GM18861 (cell line): Measurements from ENCODE around the gene PLAU.
A peak's percentile ranks its signal among the peaks of the same experiment; 100 is the strongest.
"Not testable (repeated sequence)": the region's sequence is repeated elsewhere in the genome, so short reads cannot be mapped to it uniquely, and the experiment has no call there.

Source experiments
- ATAC-seq: cut with Tn5 transposase; IDR thresholded peaks from one replicate; pipeline ENCODE4 v1.9.1; 2021; ENCODE audit not compliant: unreplicated experiment

Gene PLAU

GRCh38 chr10:73876566-73876965 is 34.4 kb upstream of the PLAU start:
- no peak for ATAC-seq

- ATAC-seq = no peak
Observed at GRCh38 chr10:73876971-73877370, 34.0 kb upstream of the PLAU start.

- ATAC-seq = no peak
Observed at GRCh38 chr10:73877533-73878160, 33.3 kb upstream of the PLAU start.

DNA sequence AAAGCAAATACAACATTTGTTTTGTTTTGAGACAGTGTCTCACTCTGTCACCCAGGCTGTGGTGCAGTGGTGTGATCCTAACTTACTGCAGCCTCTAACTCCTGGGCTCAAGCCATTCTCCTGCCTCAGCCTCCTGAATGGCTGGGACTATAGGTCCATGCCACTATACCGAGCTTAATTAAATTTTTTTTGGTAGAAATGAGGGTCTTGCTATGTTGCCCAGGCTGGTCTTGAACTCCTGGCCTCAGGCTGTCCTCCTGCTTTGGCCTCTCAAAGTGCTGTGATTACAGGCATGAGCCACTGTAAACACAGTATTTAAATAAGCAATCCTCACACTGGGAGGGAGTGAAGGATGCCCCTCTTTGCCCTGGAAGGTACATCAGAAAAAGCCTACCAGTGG is 32.6 kb upstream of the PLAU start:
- ATAC-seq = no peak

DNA sequence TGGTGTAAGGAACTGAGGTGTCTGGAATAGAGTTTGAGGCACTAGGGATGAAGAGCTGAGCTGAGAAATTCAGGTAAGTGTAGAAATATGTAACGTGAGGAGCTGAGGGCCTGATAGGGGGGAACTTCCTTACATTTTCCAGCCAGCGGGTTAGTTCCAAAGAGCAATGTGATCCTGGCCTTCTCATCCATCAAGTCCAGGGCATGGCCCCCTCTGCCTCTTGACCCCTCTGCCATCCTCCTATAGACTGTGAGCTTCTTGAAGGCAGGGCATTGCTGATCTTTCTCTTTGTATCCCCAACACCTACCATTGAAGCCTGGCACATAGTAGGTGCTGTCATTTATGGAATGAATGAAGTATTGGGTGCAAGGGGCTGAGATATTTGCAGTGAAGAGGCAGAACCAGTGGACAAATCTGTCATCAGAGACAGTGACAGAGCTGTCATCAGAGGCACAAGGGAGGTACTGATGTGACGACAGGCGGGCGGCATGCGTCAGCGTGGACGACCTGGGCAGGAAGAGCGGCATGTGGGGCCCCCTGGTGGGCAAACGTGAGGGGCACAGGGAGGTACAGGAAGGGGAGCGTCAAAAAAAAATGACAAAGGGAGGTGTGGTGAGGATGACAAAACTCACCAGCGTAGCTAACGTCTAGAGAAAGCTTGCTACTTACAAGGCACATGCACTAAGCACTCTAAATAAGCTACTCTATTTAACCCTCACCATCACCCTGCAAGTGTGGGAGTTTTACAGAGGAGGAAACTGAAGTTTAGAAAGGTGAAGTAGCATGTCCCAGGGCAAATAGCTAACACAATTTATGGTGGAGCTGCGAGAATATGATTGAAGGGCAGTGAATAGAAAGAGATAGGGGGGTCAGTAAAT is 31.4 kb upstream of the PLAU start:
- ATAC-seq = peak; percentile 65

GRCh38 chr10:73881221-73881919 is 29.6 kb upstream of the PLAU start:
- no peak for ATAC-seq

DNA sequence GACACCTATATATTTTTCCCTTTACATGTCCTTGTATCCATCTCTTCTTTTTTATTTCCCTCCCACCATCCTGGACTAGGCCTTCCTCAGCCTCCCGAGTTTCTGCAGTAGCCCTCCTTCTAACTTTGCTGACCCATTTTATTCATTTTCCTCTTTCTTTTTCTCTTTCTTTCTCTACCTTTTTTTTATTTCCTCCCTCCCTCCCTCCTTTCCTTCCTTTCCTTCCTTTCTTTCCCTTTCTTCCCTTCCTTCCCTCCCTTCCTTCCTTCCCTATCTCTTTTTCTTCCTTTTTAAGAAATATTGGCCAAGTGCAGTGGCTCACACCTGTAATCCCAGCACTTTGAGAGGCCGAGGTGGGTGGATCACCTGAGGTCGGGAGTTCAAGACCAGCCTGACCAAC is 26.9 kb upstream of the PLAU start:
- ATAC-seq = no peak

DNA sequence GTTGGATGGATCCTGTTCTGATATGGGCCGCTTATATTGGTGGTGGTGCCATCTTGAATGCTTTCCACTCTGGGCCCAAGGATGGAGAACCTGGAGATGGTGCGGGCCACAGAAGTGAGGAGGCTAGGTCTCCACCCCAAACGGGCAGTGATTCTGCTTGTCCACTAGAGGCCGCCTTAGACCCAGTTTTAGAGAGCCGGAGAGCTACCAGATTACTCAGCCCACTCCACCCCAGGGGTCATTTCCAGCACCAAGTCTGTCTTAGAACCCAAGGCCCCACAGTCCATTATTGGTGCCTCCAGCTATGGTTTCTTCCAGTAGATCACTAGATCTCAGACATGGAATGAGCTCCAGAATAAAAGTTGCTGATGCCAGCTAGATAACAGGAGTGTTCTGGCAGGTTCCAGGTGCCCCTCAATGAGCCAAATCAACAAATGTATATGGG is 24.8 kb upstream of the PLAU start:
- peak; percentile 59 for ATAC-seq

GRCh38 chr10:73886661-73887293 is 24.2 kb upstream of the PLAU start:
- ATAC-seq = no peak

DNA sequence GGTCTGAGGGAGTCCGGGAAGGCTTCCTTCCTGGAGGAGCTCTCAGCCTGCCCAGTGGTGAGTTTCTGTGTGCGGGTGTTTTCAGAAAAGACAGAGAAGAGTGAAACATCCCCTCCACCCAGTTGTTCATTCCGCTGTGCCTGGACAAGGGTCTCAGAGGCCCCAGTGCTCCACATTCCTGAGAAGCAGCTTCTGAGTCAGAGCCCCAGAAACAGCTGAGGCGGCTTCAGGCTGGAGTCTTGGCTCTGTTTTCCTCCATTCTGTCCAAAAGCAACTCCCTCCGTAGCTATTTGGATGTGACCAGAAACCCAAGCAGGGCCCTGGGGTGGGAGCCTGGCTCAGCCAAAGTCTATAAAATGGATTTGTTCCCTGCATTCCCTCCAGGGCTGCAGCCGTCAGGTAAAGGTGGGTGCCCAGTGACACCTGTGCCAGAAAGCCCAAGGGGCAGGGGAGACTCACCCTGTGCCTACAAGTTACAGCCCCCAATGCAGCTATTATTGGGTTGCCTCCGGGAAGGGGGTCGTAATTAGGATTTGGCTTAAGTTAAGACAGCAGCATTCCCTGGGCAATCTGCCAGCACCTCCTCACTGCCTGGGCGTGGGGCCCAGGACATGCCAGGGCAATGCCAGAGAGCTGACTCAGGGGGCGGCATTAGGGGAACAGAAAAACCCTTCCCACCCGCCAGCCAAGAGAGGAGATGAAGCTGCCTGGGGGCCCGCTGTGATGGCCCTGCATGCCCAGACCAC is 23.5 kb upstream of the PLAU start:
- no peak for ATAC-seq

DNA sequence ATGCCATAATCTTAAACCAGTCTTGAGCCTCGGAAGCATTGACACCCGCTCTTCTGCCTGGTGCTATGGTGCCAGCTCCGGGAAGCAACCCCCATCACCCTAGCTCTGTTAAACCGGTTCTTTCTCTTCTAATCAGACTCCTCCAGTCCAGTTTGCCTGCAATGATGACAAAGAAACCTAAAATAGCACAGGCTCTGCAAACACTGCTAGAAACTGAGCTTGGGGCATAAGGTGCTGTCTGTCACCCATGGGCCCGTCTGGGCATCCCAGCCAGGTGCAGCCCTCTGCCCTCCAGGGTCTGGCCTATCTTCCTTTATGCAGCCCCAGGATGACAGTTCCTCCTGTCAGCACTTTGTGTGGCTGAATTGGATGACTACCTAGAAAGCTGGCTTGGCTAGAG is 22.4 kb upstream of the PLAU start:
- no peak for ATAC-seq

GRCh38 chr10:73889014-73889413 is 21.9 kb upstream of the PLAU start:
- ATAC-seq = no peak

DNA sequence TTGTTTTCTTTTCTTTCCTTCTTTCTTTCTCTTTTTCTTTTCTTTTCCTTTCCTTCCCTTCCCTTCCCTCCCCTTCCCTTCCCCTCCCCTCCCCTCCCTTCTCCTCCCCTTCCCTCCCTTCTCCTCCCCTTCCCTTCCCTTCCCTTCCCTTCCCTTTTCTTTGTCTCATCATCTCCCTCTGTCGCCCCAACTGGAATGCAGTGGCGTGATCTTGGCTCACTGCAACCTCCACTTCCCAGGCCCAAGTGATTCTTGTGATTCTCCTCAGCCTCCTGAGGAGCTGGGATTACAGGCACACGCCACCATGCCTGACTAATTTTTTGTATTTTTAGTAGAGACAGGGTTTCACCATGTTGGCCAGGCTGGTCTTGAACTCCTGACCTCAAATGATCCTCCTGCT is 21.5 kb upstream of the PLAU start:
- not testable (repeated sequence) for ATAC-seq

DNA sequence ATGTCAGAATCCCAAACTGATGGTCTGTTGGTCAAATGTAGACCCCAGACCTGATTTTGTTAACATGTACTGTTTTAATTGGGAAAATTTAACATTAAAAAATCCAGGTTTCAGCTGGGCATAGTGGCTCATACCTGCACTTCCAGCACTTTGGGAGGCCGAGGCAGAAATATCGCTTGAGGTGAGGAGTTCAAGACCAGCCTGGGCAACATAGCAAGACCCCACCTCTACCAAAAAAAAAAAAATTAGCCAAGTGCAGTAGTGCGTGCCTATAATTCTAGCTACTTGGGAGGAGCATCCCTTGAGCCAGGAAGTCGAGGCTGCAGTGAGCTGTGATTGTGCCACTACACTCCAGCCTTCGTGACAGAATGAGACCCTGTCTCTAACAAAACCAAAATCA is 20.7 kb upstream of the PLAU start:
- no peak for ATAC-seq

- ATAC-seq = not testable (repeated sequence)
Observed at GRCh38 chr10:73890830-73891229, 20.1 kb upstream of the PLAU start.

DNA sequence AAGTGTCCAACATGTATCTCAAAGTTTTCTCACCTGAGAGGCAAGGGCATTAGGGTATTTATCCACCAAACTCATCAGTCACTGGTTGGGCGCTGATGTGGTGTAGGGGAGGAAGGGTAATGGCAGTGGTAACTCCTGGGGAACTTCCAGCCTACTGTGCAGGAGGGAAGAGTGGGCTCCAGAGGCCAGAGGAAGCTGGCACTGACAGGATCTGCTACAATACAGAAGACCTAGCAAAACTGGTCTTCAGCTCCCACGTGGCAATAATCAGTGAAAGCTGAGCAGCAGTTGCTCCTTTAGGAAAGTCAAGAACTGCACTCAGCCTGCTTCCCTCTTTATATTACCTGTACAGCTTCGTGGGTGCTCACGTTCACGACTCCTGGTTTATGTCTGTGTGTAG is 19.4 kb upstream of the PLAU start:
- ATAC-seq = no peak

DNA sequence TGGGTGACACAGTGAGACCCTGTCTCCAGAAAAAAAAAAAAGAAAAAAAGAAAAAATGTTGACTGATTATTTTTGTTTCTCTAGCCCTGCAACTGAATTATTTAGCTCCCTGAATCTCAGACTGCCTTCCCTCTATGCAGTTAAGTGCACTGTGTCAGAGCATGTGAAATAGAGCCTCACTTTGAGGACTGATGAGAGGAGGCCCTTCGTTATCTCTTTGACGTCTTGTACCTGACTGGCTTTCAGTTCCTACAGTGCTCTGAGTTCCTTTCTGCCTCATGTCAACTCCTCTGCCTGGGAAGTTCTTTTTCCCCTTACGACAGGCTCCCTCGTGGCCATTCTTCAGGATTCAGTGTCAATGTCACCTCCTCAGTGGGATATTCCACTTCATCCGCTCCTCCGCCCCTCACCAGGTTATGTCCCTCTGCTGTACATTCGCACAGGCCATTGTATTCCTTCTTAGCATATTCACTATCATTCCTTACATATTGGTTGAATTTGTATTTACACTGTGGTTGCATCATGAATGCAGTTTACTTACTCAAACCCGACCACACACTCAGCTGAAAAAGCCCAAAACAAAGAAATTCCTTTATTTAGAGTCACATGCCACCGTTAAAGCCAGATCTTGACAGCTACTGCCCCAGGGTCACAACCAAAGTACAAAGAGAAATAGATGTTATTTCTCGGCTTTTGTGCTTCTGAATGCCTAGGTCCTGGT is 18.5 kb upstream of the PLAU start:
- no peak for ATAC-seq

DNA sequence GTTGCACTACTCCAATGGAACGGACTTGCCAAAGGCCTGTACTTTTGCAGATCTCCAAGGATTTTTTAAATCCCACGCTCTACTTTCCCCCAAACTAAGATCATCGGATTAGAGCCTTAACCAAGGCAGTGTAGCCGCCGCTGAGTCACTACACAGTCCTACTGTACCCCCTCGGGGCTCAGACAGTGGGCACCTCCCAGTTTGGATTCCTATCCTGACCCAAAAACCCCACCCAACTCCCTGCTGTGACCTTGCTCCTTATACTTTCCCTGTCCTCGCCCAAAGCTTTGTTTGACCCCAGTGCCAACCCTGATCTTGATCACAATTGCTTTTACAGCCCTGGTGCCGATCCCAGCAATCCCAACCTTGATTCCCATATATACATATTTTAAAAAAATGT is 17.5 kb upstream of the PLAU start:
- no peak for ATAC-seq

DNA sequence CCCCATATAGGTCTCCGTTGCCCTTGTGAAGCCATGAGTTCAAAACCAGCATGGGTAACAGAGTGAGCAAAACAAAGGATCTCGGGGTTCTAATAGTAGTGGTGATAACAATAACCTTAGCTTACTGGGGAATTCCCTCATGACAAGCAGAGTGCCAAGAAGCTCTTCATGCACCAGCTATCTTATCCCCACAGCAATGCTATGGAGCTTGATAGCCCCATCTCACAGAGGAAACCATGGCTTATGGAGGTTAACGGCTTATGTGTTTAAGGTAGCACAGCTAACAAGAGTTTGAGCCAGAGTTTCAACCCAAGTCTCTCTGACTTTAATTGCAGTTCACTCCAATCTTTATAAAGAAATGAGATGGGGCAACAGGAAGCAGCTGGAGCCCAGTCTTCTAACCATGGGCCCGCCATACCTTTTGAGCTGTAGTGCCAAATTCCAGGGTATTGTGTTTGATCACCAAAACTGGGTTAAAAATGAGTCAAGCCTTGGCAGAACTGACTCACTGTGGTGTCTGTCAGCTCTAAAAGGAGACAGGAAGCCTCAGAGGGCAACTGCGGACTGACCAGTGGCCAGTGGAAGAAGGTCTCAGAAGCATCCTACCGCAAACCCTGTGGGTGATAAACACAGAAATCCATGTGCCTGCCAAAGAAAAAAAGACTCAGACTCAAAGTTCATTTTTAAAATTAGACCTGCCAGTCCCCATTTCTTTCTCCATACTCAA is 16.5 kb upstream of the PLAU start:
- no peak for ATAC-seq
